ENCODE measurements around the gene ANKH.

ANKH gene

GRCh38 chr5:14739981-14740380, 131.6 kb downstream of the ANKH start:
- H3K27ac ChIP-seq (ENCODE audit: low read length) = no peak overlapping the region
- H3K36me3 ChIP-seq (ENCODE audit: control insufficient read depth, insufficient read depth, low read length) = 0 out of 2 replicates have a peak, but pooled peaks cover 2% of the 10 kb centered on the region
- no peaks in the 10 kb centered on the region for H3K27me3 ChIP-seq (ENCODE audit: control insufficient read depth, insufficient read depth, low read length)
- H3K9me3 ChIP-seq (ENCODE audit: control insufficient read depth, insufficient read depth, low read length) = no peaks in the 10 kb centered on the region
- no peak overlapping the region for H3K4me3 ChIP-seq (ENCODE audit: low read length)
- peaks cover 8% of the 10 kb centered on the region for H3K4me1 ChIP-seq (ENCODE audit: control insufficient read depth, insufficient read depth, low read length)
- DNase-seq (ENCODE audit: low read depth, low spot score) = no peak
- WGBS (ENCODE audit: insufficient coverage, insufficient read length) = no CpG with 5 or more reads among the region's 5 CpGs

- H3K36me3 ChIP-seq (ENCODE audit: control insufficient read depth, insufficient read depth, low read length) = 0 out of 2 replicates have a peak, but pooled peaks cover 2% of the 10 kb centered on the region
- no peak for DNase-seq (ENCODE audit: low read depth, low spot score)
- H3K27me3 ChIP-seq (ENCODE audit: control insufficient read depth, insufficient read depth, low read length) = no peaks in the 10 kb centered on the region
- peaks cover 8% of the 10 kb centered on the region for H3K4me1 ChIP-seq (ENCODE audit: control insufficient read depth, insufficient read depth, low read length)
- no peak overlapping the region for H3K27ac ChIP-seq (ENCODE audit: low read length)
- no peaks in the 10 kb centered on the region for H3K9me3 ChIP-seq (ENCODE audit: control insufficient read depth, insufficient read depth, low read length)
- WGBS (ENCODE audit: insufficient coverage, insufficient read length) = no CpG with 5 or more reads among the region's 3 CpGs
- no peak overlapping the region for H3K4me3 ChIP-seq (ENCODE audit: low read length)
Measured at GRCh38 chr5:14739538-14739937, 132.0 kb downstream of the ANKH start.

GRCh38 chr5:14738050-14738449, 133.5 kb downstream of the ANKH start:
- Histone ChIP-seq H3K9me3 (ENCODE audit: control insufficient read depth, insufficient read depth, low read length) (no peaks in the 10 kb centered on the region), H3K36me3 (ENCODE audit: control insufficient read depth, insufficient read depth, low read length) (0 out of 2 replicates have a peak, but pooled peaks cover 2% of the 10 kb centered on the region), H3K4me3 (ENCODE audit: low read length) (no peak overlapping the region), H3K4me1 (ENCODE audit: control insufficient read depth, insufficient read depth, low read length) (peaks cover 8% of the 10 kb centered on the region), H3K27me3 (ENCODE audit: control insufficient read depth, insufficient read depth, low read length) (no peaks in the 10 kb centered on the region), H3K27ac (ENCODE audit: low read length) (no peak overlapping the region)
- DNase-seq (ENCODE audit: low read depth, low spot score) = no peak
- WGBS (ENCODE audit: insufficient coverage, insufficient read length) = no CpG with 5 or more reads among the region's 5 CpGs

- Histone ChIP-seq H3K4me3 (ENCODE audit: low read length) (no peak overlapping the region), H3K27me3 (ENCODE audit: control insufficient read depth, insufficient read depth, low read length) (no peaks in the 10 kb centered on the region), H3K9me3 (ENCODE audit: control insufficient read depth, insufficient read depth, low read length) (no peaks in the 10 kb centered on the region), H3K36me3 (ENCODE audit: control insufficient read depth, insufficient read depth, low read length) (0 out of 2 replicates have a peak, but pooled peaks cover 2% of the 10 kb centered on the region), H3K4me1 (ENCODE audit: control insufficient read depth, insufficient read depth, low read length) (peaks cover 8% of the 10 kb centered on the region), H3K27ac (ENCODE audit: low read length) (no peak overlapping the region)
- DNase-seq (ENCODE audit: low read depth, low spot score) = no peak
- no CpG with 5 or more reads among the region's 10 CpGs for WGBS (ENCODE audit: insufficient coverage, insufficient read length)
Measured at GRCh38 chr5:14737291-14737690, 134.3 kb downstream of the ANKH start.

- Histone ChIP-seq H3K27ac (ENCODE audit: low read length) (no peak overlapping the region), H3K36me3 (ENCODE audit: control insufficient read depth, insufficient read depth, low read length) (0 out of 2 replicates have a peak, but pooled peaks cover 2% of the 10 kb centered on the region), H3K4me1 (ENCODE audit: control insufficient read depth, insufficient read depth, low read length) (no peaks in the 10 kb centered on the region; the same call in 1 of the 2 replicates), H3K27me3 (ENCODE audit: control insufficient read depth, insufficient read depth, low read length) (no peaks in the 10 kb centered on the region), H3K9me3 (ENCODE audit: control insufficient read depth, insufficient read depth, low read length) (no peaks in the 10 kb centered on the region), H3K4me3 (ENCODE audit: low read length) (no peak overlapping the region)
- no peak for DNase-seq (ENCODE audit: low read depth, low spot score)
- WGBS (ENCODE audit: insufficient coverage, insufficient read length) = no CpG with 5 or more reads among the region's 4 CpGs
Measured at GRCh38 chr5:14735944-14736343, 135.6 kb downstream of the ANKH start.

- Histone ChIP-seq H3K27me3 (ENCODE audit: control insufficient read depth, insufficient read depth, low read length) (no peaks in the 10 kb centered on the region), H3K4me3 (ENCODE audit: low read length) (no peak overlapping the region), H3K9me3 (ENCODE audit: control insufficient read depth, insufficient read depth, low read length) (no peaks in the 10 kb centered on the region), H3K27ac (ENCODE audit: low read length) (no peak overlapping the region), H3K4me1 (ENCODE audit: control insufficient read depth, insufficient read depth, low read length) (peaks cover 1% of the 10 kb centered on the region; the same call in 1 of the 2 replicates), H3K36me3 (ENCODE audit: control insufficient read depth, insufficient read depth, low read length) (0 out of 2 replicates have a peak, but pooled peaks cover 2% of the 10 kb centered on the region)
- DNase-seq (ENCODE audit: low read depth, low spot score) = no peak
- no CpG with 5 or more reads among the region's 13 CpGs for WGBS (ENCODE audit: insufficient coverage, insufficient read length)
Measured at GRCh38 chr5:14734396-14734795, 137.2 kb downstream of the ANKH start.

GRCh38 chr5:14733661-14734060, 137.9 kb downstream of the ANKH start:
- no peak for DNase-seq (ENCODE audit: low read depth, low spot score)
- H3K4me3 ChIP-seq (ENCODE audit: low read length) = no peak overlapping the region
- no CpG with 5 or more reads among the region's 16 CpGs for WGBS (ENCODE audit: insufficient coverage, insufficient read length)
- H3K4me1 ChIP-seq (ENCODE audit: control insufficient read depth, insufficient read depth, low read length) = peaks cover 3% of the 10 kb centered on the region
- H3K27ac ChIP-seq (ENCODE audit: low read length) = no peak overlapping the region
- no peaks in the 10 kb centered on the region for H3K9me3 ChIP-seq (ENCODE audit: control insufficient read depth, insufficient read depth, low read length)
- no peaks in the 10 kb centered on the region for H3K27me3 ChIP-seq (ENCODE audit: control insufficient read depth, insufficient read depth, low read length)
- 0 out of 2 replicates have a peak, but pooled peaks cover 2% of the 10 kb centered on the region for H3K36me3 ChIP-seq (ENCODE audit: control insufficient read depth, insufficient read depth, low read length)

GRCh38 chr5:14732991-14733390, 138.6 kb downstream of the ANKH start:
- 0 out of 2 replicates have a peak, but pooled peaks cover 2% of the 10 kb centered on the region for H3K36me3 ChIP-seq (ENCODE audit: control insufficient read depth, insufficient read depth, low read length)
- H3K9me3 ChIP-seq (ENCODE audit: control insufficient read depth, insufficient read depth, low read length) = no peaks in the 10 kb centered on the region
- WGBS (ENCODE audit: insufficient coverage, insufficient read length) = no CpG with 5 or more reads among the region's 6 CpGs
- no peak for DNase-seq (ENCODE audit: low read depth, low spot score)
- peaks cover 4% of the 10 kb centered on the region for H3K4me1 ChIP-seq (ENCODE audit: control insufficient read depth, insufficient read depth, low read length)
- H3K27me3 ChIP-seq (ENCODE audit: control insufficient read depth, insufficient read depth, low read length) = no peaks in the 10 kb centered on the region
- H3K4me3 ChIP-seq (ENCODE audit: low read length) = no peak overlapping the region
- no peak overlapping the region for H3K27ac ChIP-seq (ENCODE audit: low read length)

- H3K36me3 ChIP-seq (ENCODE audit: control insufficient read depth, insufficient read depth, low read length) = no peaks in the 10 kb centered on the region
- WGBS (ENCODE audit: insufficient coverage, insufficient read length) = no CpG with 5 or more reads among the region's 15 CpGs
- H3K4me3 ChIP-seq (ENCODE audit: low read length) = no peak overlapping the region
- no peaks in the 10 kb centered on the region for H3K9me3 ChIP-seq (ENCODE audit: control insufficient read depth, insufficient read depth, low read length)
- DNase-seq (ENCODE audit: low read depth, low spot score) = no peak
- H3K27me3 ChIP-seq (ENCODE audit: control insufficient read depth, insufficient read depth, low read length) = no peaks in the 10 kb centered on the region
- H3K4me1 ChIP-seq (ENCODE audit: control insufficient read depth, insufficient read depth, low read length) = peaks cover 8% of the 10 kb centered on the region
- H3K27ac ChIP-seq (ENCODE audit: low read length) = no peak overlapping the region
Measured at GRCh38 chr5:14730881-14731280, 140.7 kb downstream of the ANKH start.

- H3K27ac ChIP-seq (ENCODE audit: low read length) = no peak overlapping the region
- peaks cover 8% of the 10 kb centered on the region for H3K4me1 ChIP-seq (ENCODE audit: control insufficient read depth, insufficient read depth, low read length)
- no peaks in the 10 kb centered on the region for H3K9me3 ChIP-seq (ENCODE audit: control insufficient read depth, insufficient read depth, low read length)
- no peaks in the 10 kb centered on the region for H3K27me3 ChIP-seq (ENCODE audit: control insufficient read depth, insufficient read depth, low read length)
- H3K36me3 ChIP-seq (ENCODE audit: control insufficient read depth, insufficient read depth, low read length) = no peaks in the 10 kb centered on the region
- DNase-seq (ENCODE audit: low read depth, low spot score) = no peak
- WGBS (ENCODE audit: insufficient coverage, insufficient read length) = no CpG with 5 or more reads among the region's 13 CpGs
- H3K4me3 ChIP-seq (ENCODE audit: low read length) = no peak overlapping the region
Measured at GRCh38 chr5:14730466-14730865, 141.1 kb downstream of the ANKH start.

Data from iPS DF 6.9 (cell line).